Hindlimb muscle (tissue), 1 donor: ENCODE results near the gene GPC3. TPM values are rescaled to one million over a fixed set of nuclear protein-coding genes. Genes with fewer than 3 reads are reported as not detected.

Source experiments
- DNase-seq: peaks from one replicate; pipeline ENCODE4 v3.0.0-alpha.2; 2013
- polyA plus RNA-seq: library from polyadenylated mRNA; unstranded; fragments of 120-200 nt; gene quantifications from one replicate; pipeline ENCODE4 v1.2.1, GENCODE V29; 2013; ENCODE audit not compliant: insufficient read length

Gene GPC3
- polyA plus RNA-seq, 1 donor: 291 TPM

DNA sequence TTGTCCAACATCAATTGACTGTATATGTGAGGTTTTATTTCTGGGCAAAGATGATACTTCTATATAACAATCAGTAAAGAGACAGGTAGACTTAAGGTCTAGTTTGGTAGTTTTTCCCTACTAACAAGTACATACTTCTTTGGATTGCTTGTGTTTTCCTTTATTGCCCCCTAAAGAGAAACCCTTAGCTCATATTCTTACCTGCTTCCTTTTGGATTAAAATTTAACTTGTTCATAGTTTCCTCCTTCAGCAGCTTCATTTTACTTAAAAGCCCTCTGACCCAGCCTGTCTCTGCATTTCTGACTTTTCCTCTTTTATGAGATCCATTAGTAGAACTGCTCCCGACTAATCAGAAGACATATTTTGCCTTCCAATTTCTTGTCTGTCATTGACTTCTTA lies 494.4 kb downstream of the GPC3 start:
- DNase-seq: no peak
